GM13977 (cell line): ENCODE measurements around the gene CRAMP1.

Experiments used
- DNase-seq: peaks from one replicate; pipeline ENCODE4 v3.0.0; 2012; ENCODE audit warnings: low spot score
- in situ Hi-C: fragments of 300-500 bp; cut with MboI; formaldehyde crosslinking; loops from one replicate; pipeline ENCODE4 v1.12.0; 2022; ENCODE audit warnings: low sequenced_read_pairs, low pct_unique_long_range_greater_than_20kb, mixed read lengths, inconsistent platforms; ENCODE audit not compliant: unreplicated experiment
- TF ChIP-seq, protein P1 (sequence below): IDR thresholded peaks from 2 replicates; pipeline ENCODE4 v1.5.1; 2012; ENCODE audit warnings: mild to moderate bottlenecking, control low read depth; ENCODE audit not compliant: insufficient read depth; ENCODE audit errors: extremely low read depth, missing control alignments

The CRAMP1 gene

DNA sequence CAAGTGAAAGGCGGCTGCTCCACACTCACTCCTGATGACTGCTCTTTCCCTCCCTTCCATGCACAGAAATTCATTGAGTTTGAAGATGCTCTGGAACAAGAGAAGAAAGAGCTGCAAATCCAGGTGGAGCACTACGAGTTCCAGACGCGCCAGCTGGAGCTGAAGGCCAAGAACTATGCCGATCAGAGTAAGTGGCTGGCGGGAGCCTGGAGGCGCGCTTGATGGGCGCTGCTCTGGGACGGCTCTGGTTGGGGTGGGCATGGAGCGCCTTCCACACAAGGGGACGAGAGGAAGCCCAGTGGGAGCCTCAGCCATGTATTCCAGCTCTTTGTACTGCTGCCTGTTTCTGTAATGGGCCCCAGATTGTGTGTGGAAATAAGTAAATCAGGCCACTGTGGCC, 112.3 kb downstream of the CRAMP1 start:
- in situ Hi-C loops = no loop called here
- DNase-seq = no peak
- TF ChIP-seq, protein P1, sequence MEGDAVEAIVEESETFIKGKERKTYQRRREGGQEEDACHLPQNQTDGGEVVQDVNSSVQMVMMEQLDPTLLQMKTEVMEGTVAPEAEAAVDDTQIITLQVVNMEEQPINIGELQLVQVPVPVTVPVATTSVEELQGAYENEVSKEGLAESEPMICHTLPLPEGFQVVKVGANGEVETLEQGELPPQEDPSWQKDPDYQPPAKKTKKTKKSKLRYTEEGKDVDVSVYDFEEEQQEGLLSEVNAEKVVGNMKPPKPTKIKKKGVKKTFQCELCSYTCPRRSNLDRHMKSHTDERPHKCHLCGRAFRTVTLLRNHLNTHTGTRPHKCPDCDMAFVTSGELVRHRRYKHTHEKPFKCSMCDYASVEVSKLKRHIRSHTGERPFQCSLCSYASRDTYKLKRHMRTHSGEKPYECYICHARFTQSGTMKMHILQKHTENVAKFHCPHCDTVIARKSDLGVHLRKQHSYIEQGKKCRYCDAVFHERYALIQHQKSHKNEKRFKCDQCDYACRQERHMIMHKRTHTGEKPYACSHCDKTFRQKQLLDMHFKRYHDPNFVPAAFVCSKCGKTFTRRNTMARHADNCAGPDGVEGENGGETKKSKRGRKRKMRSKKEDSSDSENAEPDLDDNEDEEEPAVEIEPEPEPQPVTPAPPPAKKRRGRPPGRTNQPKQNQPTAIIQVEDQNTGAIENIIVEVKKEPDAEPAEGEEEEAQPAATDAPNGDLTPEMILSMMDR = no peak

DNA sequence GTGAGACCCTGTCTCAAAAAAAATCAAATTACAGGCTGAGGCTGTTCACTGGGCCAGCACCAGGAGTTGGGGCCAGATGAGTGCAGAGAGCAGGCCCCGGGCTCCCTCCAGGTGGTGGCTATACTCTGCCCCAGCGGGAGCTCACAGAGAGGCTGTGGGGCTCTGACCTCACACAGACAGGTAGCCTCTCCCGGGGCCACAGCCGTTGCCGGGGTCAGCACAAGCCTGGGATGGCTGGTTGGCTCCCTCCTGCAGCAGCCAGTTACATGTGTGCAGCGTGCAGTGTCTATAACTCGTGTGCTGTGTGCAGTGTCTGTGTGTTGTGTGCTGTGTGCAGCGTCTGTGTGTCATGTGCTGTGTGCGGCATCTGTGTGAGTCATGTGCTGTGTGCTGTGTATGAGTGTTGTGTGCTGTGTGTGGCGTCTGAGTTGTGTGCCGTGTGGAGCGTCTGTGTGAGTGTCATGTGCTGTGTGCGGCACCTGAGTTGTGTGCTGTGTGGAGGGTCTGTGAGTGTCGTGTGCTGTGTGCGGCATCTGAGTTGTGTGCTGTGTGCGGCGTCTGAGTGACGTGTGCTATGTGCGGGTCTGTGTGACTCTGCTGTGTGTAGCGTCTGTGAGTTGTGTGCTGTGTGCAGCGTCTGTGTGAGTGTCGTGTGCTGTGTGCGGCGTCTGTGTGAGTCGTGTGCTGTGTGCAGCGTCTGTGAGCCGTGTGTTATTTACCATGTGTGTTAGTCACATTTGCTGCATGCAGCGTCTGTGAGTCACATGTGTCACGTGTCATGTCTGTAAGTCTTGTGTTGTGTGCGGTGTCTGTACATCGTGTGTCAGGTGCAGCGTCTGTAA, 114.7 kb downstream of the CRAMP1 start:
- TF ChIP-seq, protein P1 = no peak
- in situ Hi-C loops = no loop called here
- no peak for DNase-seq
